Skeletal muscle satellite cell (primary cell): ENCODE measurements around the gene ME1.

Experiments used
- H3K27me3 ChIP-seq: 2 replicates; pipeline ENCODE4 v1.7.0; 2013; ENCODE audit warnings: low read length; ENCODE audit not compliant: control insufficient read depth, insufficient read depth
- H3K36me3 ChIP-seq: 2 replicates; pipeline ENCODE4 v1.7.0; 2013; ENCODE audit warnings: mild to moderate bottlenecking, control low read depth, low read length; ENCODE audit not compliant: insufficient read depth
- H3K4me1 ChIP-seq: 2 replicates; pipeline ENCODE4 v1.7.0; 2013; ENCODE audit warnings: low read length; ENCODE audit not compliant: control insufficient read depth, insufficient read depth
- H3K4me2 ChIP-seq: 2 replicates; pipeline ENCODE4 v1.7.0; 2013; ENCODE audit warnings: mild to moderate bottlenecking, low read length
- H3K4me3 ChIP-seq: 2 replicates; pipeline ENCODE4 v1.7.0; 2013; ENCODE audit warnings: low read length
- H3K9ac ChIP-seq: 2 replicates; pipeline ENCODE4 v1.7.0; 2013; ENCODE audit warnings: mild to moderate bottlenecking, low read depth, low read length, moderate library complexity
- H3K9me3 ChIP-seq: replicated peaks from 2 replicates; pipeline ENCODE4 v1.7.0; 2013; ENCODE audit warnings: mild to moderate bottlenecking, control low read depth, low read length

The ME1 gene

DNA sequence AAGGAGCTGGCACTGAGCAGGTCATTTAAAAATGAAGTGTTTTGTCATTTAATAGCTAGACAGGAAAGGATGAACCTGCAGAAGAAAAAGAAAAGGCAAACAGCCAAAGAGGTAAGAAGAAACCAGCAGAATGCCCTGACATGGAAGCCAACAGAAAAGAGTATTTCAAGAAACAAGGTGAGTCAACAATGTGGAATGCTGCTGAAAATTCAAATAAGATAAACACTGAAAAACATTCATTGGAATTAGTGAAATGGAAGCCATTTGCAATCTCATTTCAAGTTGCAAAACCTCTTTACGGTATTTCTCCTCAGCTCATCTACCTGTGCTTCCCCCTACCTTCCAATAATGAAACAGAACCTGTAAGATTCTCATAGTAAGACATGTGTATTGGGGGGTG, 178.1 kb downstream of the ME1 start:
- Histone ChIP-seq H3K4me3 (no peak overlapping the region), H3K9me3 (no peaks in the 10 kb centered on the region), H3K36me3 (peaks cover 5% of the 10 kb centered on the region), H3K4me2 (no peak overlapping the region), H3K27me3 (no peaks in the 10 kb centered on the region), H3K9ac (no peak overlapping the region), H3K4me1 (peaks cover 13% of the 10 kb centered on the region)

DNA sequence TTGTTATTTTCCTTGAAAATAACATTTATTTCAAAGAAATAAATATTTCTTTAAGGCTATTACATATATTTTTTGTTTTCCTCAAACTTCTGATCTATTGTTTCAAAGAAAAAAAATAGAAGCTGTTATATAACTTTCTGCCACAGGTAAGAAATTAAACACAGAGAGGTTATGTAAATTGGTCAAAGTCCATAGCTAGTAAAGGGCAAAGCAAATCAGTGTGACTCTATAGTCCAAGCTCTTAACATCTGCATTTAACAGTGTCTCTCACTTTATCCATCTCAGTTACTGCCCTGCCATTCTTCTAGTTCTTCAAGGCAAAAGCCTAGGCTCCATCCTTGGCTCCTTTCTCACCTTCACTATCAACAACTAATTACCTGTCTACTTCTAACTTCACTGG, 180.6 kb downstream of the ME1 start:
- H3K4me2 ChIP-seq = no peak overlapping the region
- H3K27me3 ChIP-seq = no peaks in the 10 kb centered on the region
- H3K9ac ChIP-seq = no peak overlapping the region
- H3K9me3 ChIP-seq = no peaks in the 10 kb centered on the region
- H3K4me1 ChIP-seq = peaks cover 16% of the 10 kb centered on the region
- H3K4me3 ChIP-seq = no peak overlapping the region
- H3K36me3 ChIP-seq = peaks cover 5% of the 10 kb centered on the region

DNA sequence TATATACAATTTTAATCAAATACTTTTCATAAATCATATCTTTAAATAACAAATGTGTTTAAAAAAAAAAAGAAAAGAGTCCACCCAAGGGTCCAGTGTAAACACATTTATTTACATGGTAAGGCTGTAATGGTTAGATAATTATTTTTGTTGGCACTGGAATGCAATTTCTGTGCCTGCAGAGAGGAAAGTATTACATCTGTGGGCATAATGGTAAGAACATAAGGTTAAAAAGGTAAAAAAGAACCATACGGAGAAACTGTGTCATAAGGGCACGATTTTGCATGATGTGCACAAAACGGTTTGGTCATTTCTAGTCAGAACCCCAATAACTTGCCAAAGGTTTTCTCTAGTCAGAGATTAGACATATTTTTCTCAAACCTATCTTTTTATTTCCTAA, 183.4 kb downstream of the ME1 start:
- Histone ChIP-seq H3K9me3 (no peaks in the 10 kb centered on the region), H3K4me3 (no peak overlapping the region)

DNA sequence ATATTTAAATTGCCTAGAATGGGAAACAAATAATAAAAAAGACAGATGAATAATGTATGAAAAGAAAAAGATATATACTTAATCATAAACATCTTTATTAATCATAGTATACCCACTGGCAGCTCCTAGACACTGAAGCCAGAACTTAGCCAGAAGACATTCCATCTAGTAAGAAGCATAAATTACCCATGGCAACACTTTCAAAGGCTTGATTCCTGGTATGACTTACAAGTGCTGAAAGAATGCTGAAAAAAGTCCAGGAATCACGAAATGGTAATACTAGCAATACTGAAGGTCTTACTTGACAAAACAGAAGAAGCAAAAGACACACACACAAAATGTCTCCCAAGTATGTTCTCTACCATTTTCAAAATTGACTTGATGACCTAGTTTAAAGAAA, 199.7 kb downstream of the ME1 start:
- Histone ChIP-seq H3K27me3 (no peaks in the 10 kb centered on the region), H3K4me3 (no peak overlapping the region), H3K4me2 (no peak overlapping the region), H3K4me1 (peaks cover 12% of the 10 kb centered on the region), H3K9ac (no peak overlapping the region), H3K9me3 (no peaks in the 10 kb centered on the region), H3K36me3 (no peaks in the 10 kb centered on the region)

More for the DNA sequence above, 183.4 kb downstream of the ME1 start:
- Histone ChIP-seq H3K27me3 (no peaks in the 10 kb centered on the region), H3K36me3 (peaks cover 5% of the 10 kb centered on the region), H3K4me2 (no peak overlapping the region), H3K4me1 (peaks cover 7% of the 10 kb centered on the region), H3K9ac (no peak overlapping the region)

DNA sequence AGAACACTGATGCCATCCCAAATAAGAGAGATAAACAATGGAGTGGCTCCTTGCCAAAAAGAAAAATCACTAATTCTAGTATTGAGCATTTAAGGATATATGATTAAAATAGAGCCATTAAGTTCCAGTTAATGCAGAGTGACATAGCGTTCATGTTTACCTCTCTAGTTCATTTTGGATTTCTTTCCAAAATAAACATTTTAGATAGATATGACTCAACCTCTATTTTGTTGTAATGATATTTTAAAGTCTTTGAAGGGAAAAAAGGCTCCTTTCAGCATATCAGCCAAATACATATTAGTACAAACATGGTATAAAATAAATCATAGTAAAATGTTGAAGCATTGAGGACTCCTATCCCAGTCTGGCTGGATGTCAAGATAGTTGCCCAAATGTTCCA, 204.3 kb downstream of the ME1 start:
- no peaks in the 10 kb centered on the region for H3K27me3 ChIP-seq
- H3K36me3 ChIP-seq = no peaks in the 10 kb centered on the region
- no peak overlapping the region for H3K4me2 ChIP-seq
- no peak overlapping the region for H3K4me3 ChIP-seq
- no peaks in the 10 kb centered on the region for H3K9me3 ChIP-seq
- H3K9ac ChIP-seq = no peak overlapping the region
- peaks cover 13% of the 10 kb centered on the region for H3K4me1 ChIP-seq

DNA sequence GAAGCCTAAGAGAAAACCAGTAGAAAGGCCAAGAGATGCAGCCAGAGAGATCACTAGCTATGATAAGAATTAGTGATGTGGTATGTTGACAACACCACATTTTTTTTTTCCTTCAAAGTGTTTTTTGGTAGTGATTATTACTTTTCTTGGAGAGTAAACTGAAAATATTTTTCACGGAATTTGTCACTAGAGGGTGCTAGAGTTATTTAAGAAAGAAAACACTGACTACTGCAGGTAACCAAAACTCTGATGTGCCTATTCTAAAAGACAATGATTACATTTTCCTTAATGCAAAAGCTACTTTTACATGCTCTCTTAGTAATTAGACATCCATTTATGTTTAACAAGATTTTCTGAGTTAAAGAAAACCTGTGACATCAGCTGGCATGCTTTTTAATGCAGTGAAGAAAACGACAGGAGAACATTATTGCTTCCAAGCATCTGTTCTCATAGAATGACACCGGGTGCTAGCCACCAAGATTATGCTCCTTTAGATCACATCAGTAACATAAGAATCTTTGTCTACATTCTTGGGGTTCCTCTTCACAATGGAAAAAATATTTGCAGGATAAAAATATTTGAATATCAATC, 208.9 kb downstream of the ME1 start:
- H3K4me1 ChIP-seq = peaks cover 9% of the 10 kb centered on the region
- H3K36me3 ChIP-seq = peaks cover 4% of the 10 kb centered on the region
- H3K4me2 ChIP-seq = no peak overlapping the region
- H3K27me3 ChIP-seq = no peaks in the 10 kb centered on the region
- no peak overlapping the region for H3K4me3 ChIP-seq
- H3K9me3 ChIP-seq = no peaks in the 10 kb centered on the region
- H3K9ac ChIP-seq = no peak overlapping the region

DNA sequence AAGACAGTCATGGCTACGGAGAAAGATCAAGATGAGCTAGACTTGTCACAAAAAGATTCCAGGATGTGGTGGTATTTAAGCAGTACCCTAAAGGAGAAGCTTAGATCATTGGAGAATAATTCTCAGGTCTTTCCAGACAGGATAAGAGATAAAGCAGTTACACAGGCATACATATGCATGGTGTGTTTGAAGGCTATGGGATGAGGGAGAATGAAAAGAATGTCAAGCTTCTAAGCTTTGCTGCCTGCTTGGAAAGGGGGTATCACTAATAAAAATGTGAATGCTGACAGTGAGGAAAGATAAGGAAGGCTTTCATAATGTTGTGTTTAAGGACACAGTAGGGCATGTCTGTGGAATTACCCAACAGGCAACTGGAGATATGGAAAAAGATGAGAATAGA, 209.6 kb downstream of the ME1 start:
- Histone ChIP-seq H3K27me3 (no peaks in the 10 kb centered on the region), H3K4me1 (peaks cover 2% of the 10 kb centered on the region), H3K36me3 (peaks cover 4% of the 10 kb centered on the region), H3K9me3 (no peaks in the 10 kb centered on the region), H3K4me2 (no peak overlapping the region), H3K4me3 (no peak overlapping the region), H3K9ac (no peak overlapping the region)

DNA sequence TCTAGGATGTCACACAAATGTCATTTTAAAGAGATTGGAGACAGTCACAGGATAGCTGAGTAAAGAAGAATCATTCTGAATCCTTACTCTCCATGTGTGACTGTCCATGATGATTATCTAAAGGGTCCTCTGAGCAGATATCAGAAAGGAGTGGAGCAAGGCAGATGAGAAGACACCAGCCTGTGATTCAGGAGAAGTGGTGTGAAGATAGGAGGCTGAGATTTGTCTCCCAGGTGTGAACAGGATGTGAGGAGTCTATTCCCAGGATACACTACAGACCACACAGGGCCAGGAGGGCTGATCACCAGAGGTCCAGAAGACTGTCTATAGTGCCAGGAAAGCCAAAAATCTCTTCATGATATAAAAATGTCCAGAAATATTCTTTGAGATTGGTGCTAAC, 210.7 kb downstream of the ME1 start:
- H3K9me3 ChIP-seq = no peaks in the 10 kb centered on the region
- H3K4me2 ChIP-seq = no peak overlapping the region
- no peak overlapping the region for H3K9ac ChIP-seq
- H3K4me3 ChIP-seq = no peak overlapping the region
- H3K36me3 ChIP-seq = peaks cover 4% of the 10 kb centered on the region
- H3K4me1 ChIP-seq = peaks cover 3% of the 10 kb centered on the region
- no peaks in the 10 kb centered on the region for H3K27me3 ChIP-seq

DNA sequence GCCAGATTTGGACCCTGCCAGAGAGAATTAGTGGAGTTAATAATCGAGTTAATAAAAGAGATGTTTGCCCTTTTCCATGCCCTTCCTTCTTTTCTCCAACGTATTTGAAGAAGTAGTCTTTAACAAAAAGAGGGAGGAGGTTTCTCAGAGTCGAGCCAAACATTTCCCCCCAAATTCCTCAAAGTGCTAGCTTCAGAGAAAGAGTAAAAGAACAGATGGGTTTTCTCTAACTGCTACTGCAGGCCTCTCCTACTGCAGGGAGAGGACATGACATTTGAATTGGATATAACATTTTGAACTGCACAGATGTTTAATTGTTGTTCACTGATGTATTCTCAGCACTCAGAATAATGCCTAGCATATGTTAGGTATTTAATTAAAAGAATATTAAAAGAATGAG, 212.2 kb downstream of the ME1 start:
- Histone ChIP-seq H3K4me3 (no peak overlapping the region), H3K9me3 (no peaks in the 10 kb centered on the region), H3K27me3 (no peaks in the 10 kb centered on the region), H3K4me2 (no peak overlapping the region), H3K9ac (no peak overlapping the region), H3K4me1 (peaks cover 3% of the 10 kb centered on the region), H3K36me3 (peaks cover 4% of the 10 kb centered on the region)

DNA sequence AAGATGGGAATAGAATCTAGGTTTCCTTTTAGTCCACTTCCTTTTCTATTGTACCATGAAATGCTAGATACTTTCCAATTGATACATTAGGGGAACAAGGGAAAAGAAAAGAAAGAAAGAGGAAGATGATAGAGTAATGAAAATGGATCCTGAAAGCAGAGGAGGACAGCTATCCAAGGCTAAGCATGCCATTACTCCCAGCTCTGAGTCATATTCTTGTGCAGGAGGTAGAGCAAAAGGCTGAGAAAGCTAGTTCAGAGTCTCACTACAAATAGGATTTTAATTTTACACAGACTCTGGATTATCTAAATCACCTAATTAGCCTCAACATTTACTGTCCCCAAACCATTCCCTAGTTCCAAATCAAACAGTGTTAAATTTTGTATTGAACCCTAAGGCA, 214.0 kb downstream of the ME1 start:
- H3K4me2 ChIP-seq = no peak overlapping the region
- H3K27me3 ChIP-seq = no peaks in the 10 kb centered on the region
- H3K36me3 ChIP-seq = peaks cover 4% of the 10 kb centered on the region
- peaks cover 3% of the 10 kb centered on the region for H3K4me1 ChIP-seq
- no peaks in the 10 kb centered on the region for H3K9me3 ChIP-seq
- H3K4me3 ChIP-seq = no peak overlapping the region
- H3K9ac ChIP-seq = no peak overlapping the region

DNA sequence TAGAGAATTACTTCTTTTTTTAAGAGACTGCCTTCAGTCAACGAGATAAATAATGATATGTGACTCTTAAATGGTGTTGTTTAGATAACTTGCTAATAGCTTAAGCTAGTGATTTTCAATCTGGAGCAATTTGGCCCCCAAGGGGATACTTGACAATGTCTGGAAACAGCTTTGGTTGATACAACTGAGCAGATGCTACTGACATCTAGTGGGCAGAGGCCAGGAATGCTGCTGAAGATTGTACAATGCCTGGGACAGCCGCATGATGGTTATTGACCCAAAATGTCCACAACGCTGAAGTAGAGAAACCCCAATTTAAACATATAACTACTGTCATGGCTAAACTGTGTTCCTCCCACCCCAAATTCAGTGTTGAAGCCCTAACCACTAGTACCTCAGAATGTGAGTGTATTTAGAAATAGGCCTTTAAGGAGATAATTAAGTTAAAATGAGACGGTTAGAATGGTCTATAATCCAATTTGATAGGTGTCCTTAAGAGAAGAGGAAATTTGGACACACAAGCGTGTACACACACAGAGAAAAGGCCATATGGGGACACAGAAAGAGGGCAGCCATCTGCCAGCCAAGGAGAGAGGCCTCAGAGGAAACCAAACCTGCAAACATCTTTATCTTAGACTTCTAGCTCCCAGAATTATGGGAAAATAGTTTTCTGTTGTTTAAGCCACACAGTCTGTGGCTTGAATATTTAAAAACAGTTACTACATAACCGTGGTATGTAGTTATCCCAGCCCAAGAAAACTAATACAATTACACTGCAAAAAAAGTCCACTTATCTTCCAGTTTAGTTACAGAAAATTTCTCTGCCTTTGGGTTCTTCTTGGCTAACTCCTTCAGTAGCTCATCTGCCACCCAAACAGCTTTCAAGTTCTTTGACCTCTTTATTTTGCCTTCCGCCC, 215.5 kb downstream of the ME1 start:
- peaks cover 4% of the 10 kb centered on the region for H3K36me3 ChIP-seq
- no peaks in the 10 kb centered on the region for H3K27me3 ChIP-seq
- no peak overlapping the region for H3K4me3 ChIP-seq
- H3K9ac ChIP-seq = peak overlapping the region; percentile 8
- H3K4me1 ChIP-seq = peaks cover 3% of the 10 kb centered on the region
- H3K9me3 ChIP-seq = no peaks in the 10 kb centered on the region
- H3K4me2 ChIP-seq = peak overlapping the region; percentile 2

DNA sequence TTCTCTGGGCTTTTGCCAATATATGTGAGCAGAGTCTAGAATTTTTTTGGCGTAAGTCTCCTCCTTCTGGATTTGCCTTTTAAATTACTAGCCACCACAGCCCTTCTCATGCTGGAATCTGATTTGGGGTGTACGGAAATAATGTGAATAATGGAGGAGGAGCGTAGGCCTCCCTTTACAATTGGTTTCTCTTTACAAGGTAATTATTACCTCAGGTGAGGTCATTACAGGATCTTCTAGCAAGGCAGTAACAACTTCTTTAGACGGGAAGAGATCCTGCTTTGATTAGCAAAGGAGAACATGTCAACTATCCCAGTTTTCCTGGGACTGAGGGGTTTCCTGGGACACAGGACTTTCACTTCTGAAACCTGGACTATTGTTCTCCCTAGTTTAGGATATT, 228.8 kb downstream of the ME1 start:
- H3K4me1 ChIP-seq = peaks cover 26% of the 10 kb centered on the region
- no peak overlapping the region for H3K4me3 ChIP-seq
- no peak overlapping the region for H3K4me2 ChIP-seq
- no peak overlapping the region for H3K9ac ChIP-seq
- H3K36me3 ChIP-seq = peaks cover 8% of the 10 kb centered on the region
- H3K27me3 ChIP-seq = no peaks in the 10 kb centered on the region
- H3K9me3 ChIP-seq = no peaks in the 10 kb centered on the region
